Natural killer cell (primary cell): ENCODE results near the gene LRRTM2. TPM values are rescaled to one million over a fixed set of nuclear protein-coding genes. Genes with fewer than 3 reads are reported as not detected.

Experiments used
- ATAC-seq, 3 donors: fragments of 150-1000 bp in 2 of 3; fragments of 200-7000 bp in 1 of 3; cut with Tn5 transposase; 1 replicate in 1 of 3; 2 replicates in 2 of 3; pipeline ENCODE4 v1.10.0; 2021; ENCODE audit warnings: mild to moderate bottlenecking in 2 of 3, moderate library complexity in 2 of 3
- DNase-seq, 2 donors: peaks; one replicate each; pipeline versions ENCODE4 v3.0.0 to v3.0.0-alpha.2; 2013 to 2021; ENCODE audit warnings: mixed read lengths in 1 of 2
- H3K27ac ChIP-seq: one replicate; pipeline ENCODE4 v1.5.1; 2013; ENCODE audit warnings: mild to moderate bottlenecking, low read length
- H3K27me3 ChIP-seq: one replicate; pipeline ENCODE4 v1.6.1; 2013; ENCODE audit warnings: low read length; ENCODE audit not compliant: control insufficient read depth, insufficient read depth
- H3K36me3 ChIP-seq: one replicate; pipeline ENCODE4 v1.6.1; 2013; ENCODE audit warnings: low read length; ENCODE audit not compliant: control insufficient read depth, insufficient read depth
- H3K4me1 ChIP-seq: one replicate; pipeline ENCODE4 v1.6.1; 2013; ENCODE audit warnings: low read length; ENCODE audit not compliant: control insufficient read depth, insufficient read depth
- H3K4me3 ChIP-seq: one replicate; pipeline ENCODE4 v1.5.1; 2013; ENCODE audit warnings: low read length
- H3K9me3 ChIP-seq: one replicate; pipeline ENCODE4 v1.6.1; 2013; ENCODE audit warnings: low read length; ENCODE audit not compliant: control insufficient read depth, insufficient read depth
- H3K27ac Mint-ChIP-seq, 2 donors: one replicate each; pipeline ENCODE4 v1.8.0; 2022; ENCODE audit warnings: mild to moderate bottlenecking in 2 of 2, mixed read lengths in 2 of 2, moderate library complexity in 1 of 2
- H3K27me3 Mint-ChIP-seq, 2 donors: one replicate each; pipeline ENCODE4 v1.8.0; 2022; ENCODE audit warnings: low read depth in 2 of 2, mixed read lengths in 2 of 2
- H3K36me3 Mint-ChIP-seq: one replicate; pipeline ENCODE4 v1.8.0; 2022; ENCODE audit warnings: mixed read lengths
- H3K4me1 Mint-ChIP-seq, 2 donors: one replicate each; pipeline ENCODE4 v1.8.0; 2022; ENCODE audit warnings: mixed read lengths in 2 of 2
- H3K4me3 Mint-ChIP-seq: one replicate; pipeline ENCODE4 v1.8.0; 2022; ENCODE audit warnings: mild to moderate bottlenecking, moderate library complexity, mixed read lengths
- H3K9me3 Mint-ChIP-seq, 2 donors: one replicate each; pipeline ENCODE4 v1.8.0; 2022; ENCODE audit warnings: mixed read lengths in 2 of 2
- CTCF ChIP-seq: fragments of 200-600 bp; IDR thresholded peaks from one replicate; pipeline ENCODE4 v1.8.0; 2022; ENCODE audit warnings: antibody characterized with exemption
- WGBS: methylation state at CpG from one replicate; pipeline ENCODE4 v1.1.7; 2013; ENCODE audit warnings: missing lambda C conversion rate; ENCODE audit not compliant: insufficient coverage; 5-methylcytosine and 5-hydroxymethylcytosine counted together
- intact Hi-C: fragments of 100-400 bp; cut with micrococcal nuclease; formaldehyde crosslinking; loops from one replicate; pipeline ENCODE4 v1.14.2; 2022
- total RNA-seq, 4 donors: library from RNA; stranded (reverse); fragments of 120-200 nt in 1 of 4; gene quantifications; one replicate each; pipeline versions ENCODE4 v1.2.3 to v1.2.4, GENCODE V29; 2013 to 2022

LRRTM2 gene
- total RNA-seq, 3 donors from 2014 or later (not counting 1 experiment from before 2014, with no cell fraction given): 0.07 to 0.43 (median 0.35) TPM

- Mint-ChIP-seq H3K9me3 (no peaks in the 10 kb centered on the region), H3K27me3 (no peaks in the 10 kb centered on the region), H3K4me1 (peaks cover 6 to 21% of the 10 kb centered on the region in 2 donors), H3K4me3 (no peak overlapping the region), H3K27ac (no peak overlapping the region), H3K36me3 (no peaks in the 10 kb centered on the region)
- Histone ChIP-seq H3K4me1 (no peaks in the 10 kb centered on the region), H3K4me3 (no peak overlapping the region), H3K9me3 (no peaks in the 10 kb centered on the region), H3K27me3 (no peaks in the 10 kb centered on the region), H3K36me3 (no peaks in the 10 kb centered on the region), H3K27ac (no peak overlapping the region)
- intact Hi-C loops: no loop called here
- ATAC-seq (no peak), DNase-seq (peak in 1 of 2 donors; percentile 7)
- WGBS: 80% methylated on average over 8 of the region's 9 CpGs
- no peak for TF ChIP-seq CTCF
Measured at GRCh38 chr5:138853132-138853531, 22.0 kb downstream of the LRRTM2 start.

GRCh38 chr5:138850865-138851435 is 24.2 kb downstream of the LRRTM2 start:
- no peak overlapping the region for H3K27ac ChIP-seq
- Mint-ChIP-seq H3K4me1 (peaks cover 6 to 32% of the 10 kb centered on the region in 2 donors), H3K9me3 (no peaks in the 10 kb centered on the region), H3K4me3 (no peak overlapping the region), H3K27ac (no peak overlapping the region), H3K27me3 (no peaks in the 10 kb centered on the region), H3K36me3 (no peaks in the 10 kb centered on the region)
- H3K9me3 ChIP-seq: no peaks in the 10 kb centered on the region
- TF ChIP-seq CTCF: no peak
- DNase-seq: no peak
- no peaks in the 10 kb centered on the region for H3K4me1 ChIP-seq
- intact Hi-C loops: no loop called here
- H3K4me3 ChIP-seq: no peak overlapping the region
- no peaks in the 10 kb centered on the region for H3K27me3 ChIP-seq
- no peak for ATAC-seq
- H3K36me3 ChIP-seq: no peaks in the 10 kb centered on the region
- WGBS: 58% methylated on average over 2 of the region's 2 CpGs

- Histone ChIP-seq H3K36me3 (no peaks in the 10 kb centered on the region), H3K9me3 (no peaks in the 10 kb centered on the region), H3K27ac (no peak overlapping the region), H3K27me3 (no peaks in the 10 kb centered on the region), H3K4me3 (no peak overlapping the region), H3K4me1 (no peaks in the 10 kb centered on the region)
- WGBS: 97% methylated on average over 1 of the region's 1 CpG
- intact Hi-C loops: no loop called here
- DNase-seq (no peak), ATAC-seq (no peak)
- Mint-ChIP-seq H3K27me3 (no peaks in the 10 kb centered on the region), H3K4me3 (no peak overlapping the region), H3K36me3 (no peaks in the 10 kb centered on the region), H3K4me1 (peaks cover 6 to 27% of the 10 kb centered on the region in 2 donors), H3K27ac (no peak overlapping the region), H3K9me3 (no peaks in the 10 kb centered on the region)
- TF ChIP-seq CTCF: no peak
Measured at GRCh38 chr5:138849882-138850281, 25.3 kb downstream of the LRRTM2 start.

- Mint-ChIP-seq H3K27ac (no peak overlapping the region), H3K4me3 (no peak overlapping the region), H3K9me3 (no peaks in the 10 kb centered on the region), H3K27me3 (no peaks in the 10 kb centered on the region), H3K4me1 (peaks cover 6 to 27% of the 10 kb centered on the region in 2 donors), H3K36me3 (no peaks in the 10 kb centered on the region)
- ATAC-seq (no peak), DNase-seq (no peak)
- H3K4me3 ChIP-seq: no peak overlapping the region
- H3K4me1 ChIP-seq: no peaks in the 10 kb centered on the region
- H3K27me3 ChIP-seq: no peaks in the 10 kb centered on the region
- TF ChIP-seq CTCF: no peak
- no peaks in the 10 kb centered on the region for H3K9me3 ChIP-seq
- no peak overlapping the region for H3K27ac ChIP-seq
- H3K36me3 ChIP-seq: no peaks in the 10 kb centered on the region
- WGBS: 60% methylated on average over 1 of the region's 3 CpGs
- intact Hi-C loops: no loop called here
Measured at GRCh38 chr5:138849439-138849838, 25.7 kb downstream of the LRRTM2 start.
